HCT116 (cell line): Measurements from ENCODE around the gene NFAT5. TPM values are rescaled to one million over a fixed set of nuclear protein-coding genes. Genes with fewer than 3 reads are reported as not detected.

Source experiments
- ATAC-seq: fragments of 200-7000 bp; cut with Tn5 transposase; 2 replicates; pipeline ENCODE4 v1.9.1; 2020; ENCODE audit warnings: mild to moderate bottlenecking, moderate library complexity
- BruUV-seq: library from RNA; stranded (reverse); fragments of 400-500 nt; replicated peaks from 2 replicates; lab custom pipeline; 2021; lab: Mats Ljungman, UMichigan
- CTCF ChIA-PET: fragments of 300-600 bp; sonication (Branson Sonifier 250); formaldehyde crosslinking; loops from one replicate; lab custom pipeline; 2021; ENCODE audit warnings: antibody characterized with exemption; lab: Charles Lee
- POLR2A ChIA-PET: fragments of 300-600, 350-600 bp; sonication (Branson Sonifier 250); formaldehyde crosslinking; loops from one replicate; lab custom pipeline; 2021; ENCODE audit warnings: antibody characterized with exemption; lab: Charles Lee
- RAD21 ChIA-PET, 2 experiments: fragments of 300-600 bp; sonication (Branson Sonifier 250); formaldehyde crosslinking; loops; one replicate each; lab custom pipeline; 2023; ENCODE audit warnings: low total read pairs in 2 of 2; ENCODE audit not compliant: uncharacterized antibody in 2 of 2, unreplicated experiment in 2 of 2, low non-redundant PET in 1 of 2; lab: Charles Lee
- DNase-seq: peaks from one replicate; pipeline ENCODE4 v3.0.0-alpha.2; 2010; ENCODE audit warnings: low read depth, low spot score
- H2AFZ ChIP-seq: fragments of 200-600 bp; shearing (Covaris generic), sonication (generic); 2 replicates; pipeline ENCODE4 v1.6.1; 2017; ENCODE audit warnings: low read depth, mixed run types, mixed read lengths, antibody characterized with exemption, low read length; ENCODE audit not compliant: poor library complexity, severe bottlenecking
- H3K27ac ChIP-seq: 2 replicates; pipeline ENCODE4 v1.5.1; 2012; ENCODE audit warnings: low read depth, low read length
- H3K27me3 ChIP-seq: fragments of 200-600 bp; sonication (generic); 2 replicates; pipeline ENCODE4 v1.6.1; 2016; ENCODE audit warnings: mixed run types, low read length, mixed read lengths; ENCODE audit not compliant: insufficient read depth
- H3K36me3 ChIP-seq, 2 experiments: fragments of 200-500 bp in 1 of 2; fragments of 200-600 bp in 1 of 2; sonication (Bioruptor generic) in 1 of 2; sonication (generic) in 1 of 2; 2 replicates each; pipeline versions ENCODE4 v1.5.1 to v1.6.1; 2014 to 2016; ENCODE audit warnings: low read length in 2 of 2, inconsistent platforms in 1 of 2, mixed read lengths in 1 of 2, mixed run types in 1 of 2; ENCODE audit not compliant: insufficient read depth in 2 of 2, control insufficient read depth in 1 of 2
- H3K4me1 ChIP-seq, 2 experiments: fragments of 200-600 bp in 1 of 2; sonication (generic) in 1 of 2; 2 replicates each; pipeline versions ENCODE4 v1.5.1 to v1.6.1; 2012 to 2017; ENCODE audit warnings: low read length in 2 of 2, inconsistent platforms in 1 of 2, mild to moderate bottlenecking in 1 of 2, mixed read lengths in 1 of 2, mixed run types in 1 of 2, moderate library complexity in 1 of 2; ENCODE audit not compliant: insufficient read depth in 2 of 2, control insufficient read depth in 1 of 2
- H3K4me2 ChIP-seq: fragments of 200-600 bp; sonication (generic); 2 replicates; pipeline ENCODE4 v1.6.1; 2017; ENCODE audit warnings: mixed run types, low read length, mixed read lengths
- H3K4me3 ChIP-seq, 2 experiments: fragments of 200-600 bp in 1 of 2; sonication (generic) in 1 of 2; replicated peaks in 1 of 2; 2 replicates each; pipeline ENCODE4 v1.5.1; 2011 to 2016; ENCODE audit warnings: low read length in 2 of 2, control low read depth in 1 of 2, low read depth in 1 of 2, mild to moderate bottlenecking in 1 of 2, mixed read lengths in 1 of 2, mixed run types in 1 of 2
- H3K79me2 ChIP-seq: fragments of 200-600 bp; sonication (generic); 2 replicates; pipeline ENCODE4 v1.6.1; 2017; ENCODE audit warnings: mild to moderate bottlenecking, mixed run types, low read length, moderate library complexity, mixed read lengths; ENCODE audit not compliant: insufficient read depth
- H3K9ac ChIP-seq: fragments of 200-600 bp; sonication (generic); 2 replicates; pipeline ENCODE4 v1.6.1; 2016; ENCODE audit warnings: low read length, mixed read lengths
- H3K9me2 ChIP-seq: fragments of 200-600 bp; sonication (generic), shearing (Covaris generic); 2 replicates; pipeline ENCODE4 v1.6.1; 2017; ENCODE audit warnings: mixed run types, mild to moderate bottlenecking, moderate library complexity; ENCODE audit not compliant: insufficient read depth
- H3K9me3 ChIP-seq, 2 experiments: fragments of 200-500 bp in 1 of 2; fragments of 200-600 bp in 1 of 2; sonication (Bioruptor generic) in 1 of 2; sonication (generic) in 1 of 2; 2 replicates each; pipeline ENCODE4 v1.6.1; 2014 to 2017; ENCODE audit warnings: low read length in 2 of 2, mixed read lengths in 2 of 2, inconsistent platforms in 1 of 2, low read depth in 1 of 2, mild to moderate bottlenecking in 1 of 2, mixed run types in 1 of 2, moderate library complexity in 1 of 2; ENCODE audit not compliant: control insufficient read depth in 1 of 2, insufficient read depth in 1 of 2
- H4K20me1 ChIP-seq: fragments of 200-600 bp; sonication (generic), shearing (Covaris generic); 2 replicates; pipeline ENCODE4 v1.6.1; 2017; ENCODE audit warnings: mixed run types, mild to moderate bottlenecking, moderate library complexity; ENCODE audit not compliant: insufficient read depth
- CBX3 ChIP-seq: IDR thresholded peaks from 2 replicates; pipeline ENCODE4 v1.6.1; 2012; ENCODE audit warnings: low read depth
- CEBPB ChIP-seq: IDR thresholded peaks from 2 replicates; pipeline ENCODE4 v1.6.1; 2012; ENCODE audit warnings: low read depth
- EGR1 ChIP-seq: IDR thresholded peaks from 2 replicates; pipeline ENCODE4 v1.6.1; 2012; ENCODE audit warnings: low read depth
- FOSL1 ChIP-seq: IDR thresholded peaks from 2 replicates; pipeline ENCODE4 v1.6.1; 2012; ENCODE audit warnings: low read depth
- JUND ChIP-seq: IDR thresholded peaks from 2 replicates; pipeline ENCODE4 v1.6.1; 2012
- MAX ChIP-seq: IDR thresholded peaks from 2 replicates; pipeline ENCODE4 v1.6.1; 2012
- POLR2AphosphoS5 ChIP-seq: IDR thresholded peaks from 2 replicates; pipeline ENCODE4 v1.6.1; 2011; ENCODE audit warnings: mild to moderate bottlenecking, low read depth, low read length, moderate library complexity
- RAD21 ChIP-seq: IDR thresholded peaks from 2 replicates; pipeline ENCODE4 v1.6.1; 2012; ENCODE audit warnings: low read depth, mild to moderate bottlenecking
- SIN3A ChIP-seq: IDR thresholded peaks from 2 replicates; pipeline ENCODE4 v1.6.1; 2012; ENCODE audit warnings: low read depth
- SP1 ChIP-seq: IDR thresholded peaks from 2 replicates; pipeline ENCODE4 v1.6.1; 2012; ENCODE audit warnings: low read depth
- SRF ChIP-seq: IDR thresholded peaks from 2 replicates; pipeline ENCODE4 v1.6.1; 2012; ENCODE audit warnings: low read depth
- intact Hi-C: fragments of 100-400 bp; cut with micrococcal nuclease; formaldehyde crosslinking; loops from 2 replicates; pipeline ENCODE4 v1.10.0; 2022
- total RNA-seq: library from RNA; stranded (reverse); gene quantifications from one replicate; pipeline ENCODE4 v1.2.1, GENCODE V29; 2021; ENCODE audit not compliant: unreplicated experiment

The NFAT5 gene
- total RNA-seq, 1 experiment from 2014 or later, result 67.4 TPM

- ATAC-seq, result peak; percentile 47
- Histone ChIP-seq H3K27me3 (no peaks in the 10 kb centered on the region), H3K36me3 (peaks cover 17 to 34% of the 10 kb centered on the region in 2 experiments; a peak in 3 of 4 replicates), H3K9me3 (no peaks in the 10 kb centered on the region), H4K20me1 (no peaks in the 10 kb centered on the region), H3K4me1 (peaks cover 41 to 51% of the 10 kb centered on the region in 2 experiments), H3K27ac (peak overlapping the region; percentile 60), H3K9ac (peak overlapping the region; percentile 31), H2AFZ (no peak overlapping the region), H3K79me2 (peaks cover 16% of the 10 kb centered on the region), H3K4me3 (peak overlapping the region; percentile 17 to 43), H3K4me2 (peak overlapping the region; percentile 82), H3K9me2 (no peaks in the 10 kb centered on the region)
- ChIA-PET CTCF (interaction anchor here (1.4 to 3.6 kb wide), 2 partner anchors 14 to 44 kb away, joined by 6 to 19 read pairs; partner anchors contain the start of gene NOB1), POLR2A (interaction anchor here (0.9 kb wide), 1 partner anchor 15 kb away, joined by 3 read pairs; the partner anchor contains the start of gene NQO1), RAD21 (no interaction called here)
- peak; percentile 72 for DNase-seq
- TF ChIP-seq JUND, result peak; percentile 61
- TF ChIP-seq POLR2AphosphoS5, result peak; percentile 64
- TF ChIP-seq SIN3A, result no peak
- 0 out of 2 replicates have a peak, but pooled peaks have one; percentile 26 for TF ChIP-seq CEBPB
- peak; percentile 51 for TF ChIP-seq MAX
- TF ChIP-seq CBX3, result no peak
- TF ChIP-seq SP1, result peak; percentile 82
- TF ChIP-seq FOSL1, result peak; percentile 56; the same call in 1 of the 2 replicates
- no peak for TF ChIP-seq RAD21
- TF ChIP-seq SRF, result 0 out of 2 replicates have a peak, but pooled peaks have one; percentile 20
- peak; percentile 96 for TF ChIP-seq EGR1
- intact Hi-C loops, result no loop called here
- BruUV-seq, result no TSS peak
Measured at GRCh38 chr16:69711115-69711740, 145.5 kb downstream of the NFAT5 start.
